HPDE6-E6E7 (cell line): ENCODE results near the gene LPP.

Experiments
- DNase-seq: peaks from one replicate; pipeline ENCODE4 v3.0.0; 2011; ENCODE audit warnings: missing footprints; ENCODE audit errors: extremely low spot score

LPP gene

DNA sequence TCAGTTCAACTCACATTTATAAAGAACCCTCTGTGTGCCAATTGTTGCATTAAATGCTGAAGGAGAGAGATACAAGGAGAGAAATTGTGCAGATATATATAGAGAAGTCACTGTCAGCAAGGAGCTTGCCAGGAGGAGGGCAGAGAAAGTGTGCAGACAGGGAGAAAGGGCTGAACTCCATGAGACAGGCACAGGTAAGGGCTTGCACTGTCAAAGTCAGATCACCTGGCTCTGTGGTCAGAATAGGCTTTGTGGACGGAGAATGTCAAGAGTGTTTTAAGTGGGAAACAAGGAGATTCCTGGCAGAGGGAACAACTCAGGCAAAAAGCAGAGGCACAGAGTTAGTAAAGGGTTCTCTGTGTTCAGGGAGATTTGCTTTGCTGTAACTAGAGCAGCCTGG lies 714.8 kb downstream of the LPP start:
- DNase-seq = no peak

DNA sequence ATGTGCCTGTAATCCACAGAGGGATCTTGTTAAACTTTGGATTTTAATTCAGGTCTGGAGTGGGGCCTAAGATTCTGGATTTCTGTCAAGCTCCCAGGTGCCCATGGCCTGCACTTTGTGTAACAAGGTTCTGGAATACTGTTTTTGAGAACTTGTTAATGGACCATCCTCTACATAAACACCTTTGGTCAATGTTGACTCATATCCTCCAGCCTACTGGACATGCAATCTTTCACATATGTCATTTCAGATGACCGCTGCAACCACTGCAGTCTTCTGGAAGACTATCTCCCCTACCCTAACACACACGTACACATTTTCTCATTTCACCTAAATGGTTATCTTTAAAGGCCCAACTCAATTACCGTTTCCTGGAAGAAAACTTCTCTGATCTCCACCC lies 715.7 kb downstream of the LPP start:
- DNase-seq = no peak

DNA sequence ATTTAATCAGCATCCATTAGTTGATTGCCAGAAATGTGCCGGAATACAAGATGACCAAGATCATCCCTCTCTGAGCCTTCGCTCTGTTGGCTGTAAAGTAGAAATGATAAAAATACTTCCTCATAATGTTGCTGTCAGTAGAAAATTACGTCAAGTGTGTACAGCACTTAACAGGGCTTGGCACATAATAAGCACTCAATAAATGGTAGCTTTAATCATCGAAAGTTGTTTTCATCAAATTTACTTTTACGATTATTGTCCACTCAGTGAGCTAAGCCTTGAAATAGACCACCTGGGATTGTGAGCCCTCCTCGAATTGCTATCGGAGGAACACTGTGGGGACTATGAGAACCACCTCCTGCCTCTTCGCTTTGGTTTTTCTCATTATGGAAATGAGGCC lies 716.5 kb downstream of the LPP start:
- DNase-seq = no peak

DNA sequence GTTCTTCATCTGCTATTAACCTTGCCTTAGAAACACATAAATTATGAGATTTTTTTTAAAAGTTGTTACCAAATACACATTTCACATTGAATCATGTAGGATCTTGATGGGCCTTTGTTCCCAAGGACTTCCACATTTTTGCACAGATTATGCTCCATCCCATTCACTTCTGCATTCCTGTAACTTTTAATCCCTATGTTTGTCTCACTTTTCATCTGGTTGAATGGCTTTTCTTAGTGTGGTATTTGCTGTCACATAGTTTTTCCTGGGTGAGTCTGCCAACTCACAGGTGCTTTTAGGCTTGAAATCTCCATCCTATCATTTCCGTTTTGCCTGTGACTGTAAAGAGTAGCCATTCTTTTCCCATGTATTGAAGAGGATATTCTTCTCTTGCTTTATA lies 720.6 kb downstream of the LPP start:
- no peak for DNase-seq

DNA sequence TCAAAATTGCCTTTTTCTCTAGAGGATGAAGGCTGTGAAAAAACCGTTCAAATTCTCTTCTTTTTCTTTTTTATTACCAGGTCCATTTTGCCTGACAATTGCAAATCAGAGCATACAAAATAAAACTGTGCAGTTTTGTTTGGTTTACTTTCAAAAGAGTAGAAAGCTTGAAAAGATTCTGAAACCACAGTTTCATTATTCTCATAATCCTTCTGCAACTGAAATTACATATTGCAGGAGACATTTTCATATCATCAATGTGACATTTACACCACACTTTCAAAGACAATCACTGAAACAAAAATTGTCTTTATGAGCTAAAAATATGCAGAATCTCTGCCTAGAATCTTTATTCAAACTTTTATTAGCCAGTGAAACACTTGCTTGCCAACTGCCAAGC lies 721.5 kb downstream of the LPP start:
- no peak for DNase-seq

DNA sequence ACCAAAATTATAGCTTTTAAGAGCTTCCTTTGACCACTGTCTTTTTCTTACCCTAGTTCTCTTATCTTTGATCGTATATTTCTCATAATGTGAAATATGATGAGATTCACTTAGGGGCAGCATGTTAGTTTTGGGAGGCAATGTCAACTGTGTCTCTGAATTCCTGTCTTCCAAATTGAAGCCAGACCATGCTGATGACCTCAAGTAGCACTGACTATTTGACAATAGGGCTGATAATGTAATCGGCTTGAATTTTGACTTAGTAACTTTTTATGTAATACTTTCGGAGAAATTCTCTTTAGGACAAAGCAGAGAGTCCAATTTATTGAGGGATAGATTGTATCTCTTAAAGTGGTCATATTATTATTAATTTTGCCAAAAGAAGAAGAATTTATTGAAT lies 722.4 kb downstream of the LPP start:
- DNase-seq = no peak

DNA sequence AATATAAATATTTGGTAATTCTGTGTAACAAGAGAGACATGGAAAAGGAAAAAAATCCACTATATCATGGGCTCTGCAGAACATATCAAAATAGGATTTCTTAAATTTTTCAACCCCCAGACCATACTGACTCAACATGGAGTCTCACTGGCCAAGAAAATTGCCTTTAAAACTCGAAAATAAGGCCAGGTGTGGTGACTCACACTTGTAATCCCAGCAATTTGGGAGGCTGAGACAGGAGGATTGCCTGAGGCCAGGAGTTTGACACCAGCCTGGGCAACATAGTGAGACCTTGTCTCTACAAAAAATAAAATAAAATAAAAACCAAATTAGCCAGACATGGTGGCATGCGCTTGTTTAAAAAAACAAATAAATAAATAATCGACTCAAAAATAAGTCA lies 723.4 kb downstream of the LPP start:
- no peak for DNase-seq

DNA sequence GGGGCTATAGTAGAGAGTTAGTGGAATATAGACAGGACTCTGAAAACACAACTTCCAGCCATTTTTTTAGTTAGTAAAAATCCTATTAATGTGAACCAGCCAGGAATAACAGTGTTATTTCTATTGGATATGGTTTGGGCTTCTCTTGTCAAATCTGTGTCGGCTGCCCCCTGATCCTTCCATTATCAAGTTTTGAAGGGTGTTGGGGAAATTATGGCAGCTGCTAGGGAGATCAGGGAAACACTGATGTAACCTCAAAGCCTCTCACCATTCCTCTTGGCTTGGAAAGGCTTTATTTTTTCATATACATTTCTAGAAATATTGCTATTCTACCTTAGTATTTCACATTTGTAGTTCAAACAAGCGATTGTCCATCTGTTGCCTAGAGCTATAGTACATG lies 724.1 kb downstream of the LPP start:
- DNase-seq = no peak

DNA sequence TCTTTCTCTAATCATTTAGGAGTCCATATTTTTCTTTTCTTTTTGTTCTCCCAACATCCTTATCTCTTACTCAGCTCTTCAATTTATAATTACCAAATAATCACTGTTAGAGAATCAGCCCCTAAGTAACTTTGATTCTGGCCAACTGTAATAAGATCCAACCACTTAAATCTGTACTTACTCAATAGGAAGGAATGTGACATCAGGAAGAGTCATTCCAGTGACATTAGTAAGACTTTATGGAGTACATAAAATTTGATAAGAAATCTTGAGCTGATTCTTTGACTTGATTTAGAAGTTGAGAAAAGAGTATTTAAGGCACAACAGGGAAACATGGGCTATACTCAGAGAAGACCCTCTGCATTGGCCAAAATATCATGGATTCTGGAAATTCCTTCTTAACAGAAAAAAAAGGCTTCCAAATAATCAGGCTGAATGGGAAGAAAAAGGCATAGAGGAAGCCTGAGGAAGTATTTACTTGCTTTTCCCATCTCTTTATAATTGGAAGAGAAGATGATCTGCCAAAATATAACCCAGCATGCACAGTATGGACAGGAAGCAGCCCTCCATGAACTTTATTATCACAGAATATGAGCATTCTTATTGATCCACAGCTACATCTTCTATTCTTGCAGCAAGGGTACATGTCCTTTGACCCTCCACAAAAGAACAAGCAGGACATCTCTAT lies 728.1 kb downstream of the LPP start:
- DNase-seq = peak; percentile 27

DNA sequence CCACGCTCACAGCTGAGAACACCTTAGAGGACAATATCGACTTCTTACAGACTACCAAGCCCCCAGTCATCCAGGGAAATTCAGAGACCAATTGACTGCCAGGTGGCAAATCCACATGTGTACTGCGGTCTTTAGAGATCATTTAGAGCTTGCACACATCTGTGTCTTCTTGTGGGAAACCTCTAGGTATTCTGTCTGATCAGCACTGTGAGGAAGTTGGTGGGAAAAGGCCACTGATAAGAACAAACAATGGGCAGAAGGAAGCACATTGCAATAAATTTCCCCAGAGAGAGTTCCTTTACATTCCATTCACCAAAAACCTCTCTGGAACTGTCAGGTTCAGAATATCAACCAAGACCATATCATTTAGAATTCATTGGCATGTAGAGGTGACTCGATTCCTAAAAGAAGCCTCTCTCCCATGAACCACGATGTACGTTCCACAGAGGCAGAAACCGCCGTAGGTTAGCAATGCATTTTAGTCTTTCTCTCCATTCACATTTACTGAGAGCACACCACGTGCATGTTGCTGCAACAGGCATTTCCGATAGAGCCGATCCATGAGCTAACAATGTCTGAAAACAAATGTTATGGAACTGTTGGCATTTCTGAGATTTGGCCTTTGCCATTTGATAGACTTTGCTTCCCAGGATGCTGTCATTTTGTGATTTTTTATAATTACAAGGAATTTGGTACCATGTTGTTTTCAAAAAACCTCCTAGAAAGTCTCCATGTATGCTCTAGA lies 730.5 kb downstream of the LPP start:
- DNase-seq = no peak

DNA sequence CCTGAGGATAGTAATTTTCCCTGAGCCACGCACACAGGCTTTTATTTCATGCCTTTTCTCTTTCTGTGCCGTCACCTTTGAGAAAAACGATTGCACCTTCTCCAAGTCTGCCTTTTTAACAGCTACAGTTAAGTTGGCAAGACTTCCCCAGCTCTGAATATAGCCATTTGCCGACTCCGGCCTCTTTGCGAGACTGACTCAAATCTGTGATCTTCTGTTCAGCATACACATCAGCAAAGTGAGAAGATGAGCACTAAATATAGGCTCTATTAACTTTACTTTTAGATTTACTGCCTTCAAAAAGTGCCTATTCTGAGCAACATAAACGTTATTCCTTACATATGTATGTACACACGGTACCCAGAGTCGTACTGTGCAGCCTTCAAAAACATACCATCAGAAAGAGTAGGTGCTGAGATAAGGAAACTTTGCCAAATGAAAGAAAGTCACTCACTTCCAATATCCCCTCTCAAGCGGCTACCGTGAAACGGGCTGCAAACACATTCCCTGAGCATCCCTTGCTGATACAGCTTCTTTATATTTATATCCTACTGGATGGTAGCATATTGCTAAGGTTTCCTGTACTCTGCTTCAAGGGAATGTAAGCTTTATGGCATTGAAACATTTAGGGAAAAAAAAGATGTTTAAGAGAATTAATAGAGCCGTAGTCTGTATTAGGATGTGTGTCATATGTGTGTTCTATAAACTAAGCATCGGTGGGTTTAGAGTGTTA lies 734.5 kb downstream of the LPP start:
- no peak for DNase-seq

DNA sequence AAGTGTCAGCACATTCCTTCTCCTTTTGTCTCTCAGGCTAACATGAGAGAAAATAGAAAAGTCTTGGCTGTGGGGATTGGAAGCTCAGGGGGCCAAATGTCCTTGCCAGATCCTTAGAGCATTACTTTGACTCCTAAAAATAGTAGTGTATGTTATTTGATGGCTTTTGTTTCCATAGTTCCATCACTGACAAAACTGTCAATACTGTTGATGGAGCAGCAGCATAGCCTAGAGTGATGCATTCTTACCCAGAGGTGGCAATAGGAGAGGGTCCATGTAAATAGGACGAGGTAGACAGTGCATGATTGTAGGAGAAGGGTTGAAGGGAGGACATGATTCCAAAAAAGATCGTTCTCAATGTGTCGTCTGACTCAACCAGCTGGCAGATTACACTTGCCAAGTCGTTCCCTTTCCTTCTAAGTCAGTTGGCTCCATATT lies 735.1 kb downstream of the LPP start:
- no peak for DNase-seq

DNA sequence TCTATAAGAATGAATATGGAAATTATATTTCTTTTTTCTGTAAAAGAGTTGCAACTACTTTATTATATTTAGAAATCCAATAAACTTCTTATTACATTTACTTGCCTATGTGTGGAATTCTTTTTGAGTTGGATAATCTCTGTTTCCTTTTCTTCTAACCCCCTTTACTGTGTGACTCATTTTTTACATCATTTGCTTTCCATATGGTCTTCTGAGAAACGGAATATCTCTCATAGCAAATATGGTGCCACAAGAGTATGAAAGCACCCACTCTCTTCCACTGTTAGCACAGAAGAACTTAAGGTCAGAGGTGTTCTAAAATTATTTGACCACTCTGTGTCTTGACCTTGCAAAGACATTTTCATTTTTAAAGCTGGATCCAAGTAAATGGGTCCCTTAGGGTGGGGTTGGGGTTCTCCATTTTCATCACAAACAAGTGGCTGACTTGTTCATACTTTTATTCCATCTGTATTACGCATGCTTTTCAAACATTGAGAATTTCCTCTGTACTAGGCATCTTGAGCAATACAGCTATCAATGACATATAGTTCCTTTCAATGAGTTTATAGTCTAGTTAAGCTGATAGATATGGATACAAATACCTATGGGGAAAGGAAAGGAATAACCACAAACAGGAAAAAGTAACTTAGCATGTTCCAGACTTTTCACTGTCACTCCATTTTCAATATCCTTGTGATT lies 736.8 kb downstream of the LPP start:
- no peak for DNase-seq

DNA sequence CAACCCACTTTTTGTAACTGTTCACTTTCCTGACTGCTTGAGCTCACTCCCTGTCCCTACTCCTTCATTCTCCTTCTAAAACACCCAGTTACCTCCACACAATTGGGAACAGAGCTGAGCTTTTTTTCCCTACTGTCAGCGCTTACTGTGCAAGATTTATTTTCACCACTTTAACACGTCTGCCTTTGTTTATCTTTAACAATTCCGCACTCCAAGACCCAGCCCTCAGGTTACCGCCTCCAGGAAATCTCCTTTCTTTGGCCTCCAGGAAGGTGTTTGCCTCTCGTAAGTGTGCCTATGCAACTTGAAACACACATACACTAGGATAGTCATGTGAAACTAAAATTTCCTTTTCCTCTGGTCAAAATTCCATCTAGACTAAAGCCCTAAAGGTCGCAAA lies 745.9 kb downstream of the LPP start:
- DNase-seq = no peak

DNA sequence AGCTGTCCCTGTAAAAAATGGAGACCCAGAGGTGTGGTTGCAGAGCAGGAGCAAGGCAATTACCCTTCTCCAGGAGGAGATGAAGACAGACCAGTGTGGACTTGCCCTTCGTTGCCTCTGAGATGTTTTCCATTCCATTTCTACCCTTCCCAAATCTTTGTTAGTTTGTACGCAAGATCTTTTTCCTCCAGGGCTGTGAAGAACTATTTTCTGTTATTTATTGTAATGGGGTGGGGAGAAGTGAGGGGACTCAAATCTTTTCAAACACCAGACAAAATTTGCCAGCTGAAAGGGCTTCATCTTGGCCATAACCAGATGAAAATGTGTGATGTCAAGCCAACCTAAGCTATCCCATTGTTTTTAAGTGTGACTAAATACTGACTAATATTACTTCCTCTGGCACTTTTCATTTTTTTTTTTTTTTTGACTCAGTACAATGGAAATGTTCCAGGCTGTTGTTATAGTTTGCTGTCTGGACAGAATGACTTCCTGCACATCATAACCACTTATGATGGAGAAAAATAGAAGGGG lies 746.5 kb downstream of the LPP start:
- peak; percentile 75 for DNase-seq

DNA sequence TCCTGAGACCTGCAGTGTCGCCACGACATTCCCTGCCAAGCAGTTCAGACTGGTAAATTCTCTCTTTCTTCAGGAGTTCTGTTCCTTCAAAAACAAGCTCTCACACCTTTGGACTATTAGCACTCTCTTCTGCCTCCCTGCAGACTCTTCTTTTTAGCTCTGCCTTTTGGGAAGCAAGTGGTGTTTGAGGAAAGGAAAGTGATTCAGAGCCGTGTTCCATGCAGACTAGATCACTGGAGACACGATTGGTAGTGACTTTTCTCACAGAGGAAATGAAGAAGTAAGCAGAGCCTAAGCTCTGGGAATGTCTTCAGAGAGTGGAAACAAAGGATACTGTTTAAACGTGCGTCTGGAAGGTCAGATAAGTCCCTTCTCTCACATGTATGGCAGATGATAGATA lies 747.2 kb downstream of the LPP start:
- no peak for DNase-seq

DNA sequence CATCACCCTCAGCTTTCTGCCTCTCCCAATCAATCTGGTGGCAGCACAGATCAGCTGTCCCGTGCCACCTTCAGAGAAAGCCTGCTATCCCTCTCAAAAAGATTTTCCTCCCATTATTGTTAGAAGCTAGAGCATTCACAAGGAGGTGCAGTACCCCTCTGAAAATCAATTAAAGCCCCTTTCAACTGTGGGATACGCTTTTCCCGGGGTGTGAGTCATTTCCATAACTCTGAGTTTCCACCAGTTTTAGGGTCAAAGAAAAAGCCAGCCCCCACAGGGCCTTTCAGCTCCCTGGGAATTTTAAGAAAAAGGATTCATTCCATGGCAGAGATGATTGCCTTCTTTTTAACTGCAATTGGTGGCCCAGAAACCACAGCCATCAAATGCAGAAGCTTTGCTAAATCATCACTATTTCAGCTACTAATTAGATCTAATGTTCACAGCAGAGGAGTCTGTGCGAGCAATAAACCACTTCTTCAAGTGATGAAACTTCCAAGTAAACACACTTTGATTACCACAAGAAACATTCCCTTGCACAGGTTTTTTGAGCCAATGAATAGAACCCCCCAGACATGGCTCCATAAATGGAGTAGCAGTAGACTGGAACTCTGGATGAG lies 747.8 kb downstream of the LPP start:
- no peak for DNase-seq

DNA sequence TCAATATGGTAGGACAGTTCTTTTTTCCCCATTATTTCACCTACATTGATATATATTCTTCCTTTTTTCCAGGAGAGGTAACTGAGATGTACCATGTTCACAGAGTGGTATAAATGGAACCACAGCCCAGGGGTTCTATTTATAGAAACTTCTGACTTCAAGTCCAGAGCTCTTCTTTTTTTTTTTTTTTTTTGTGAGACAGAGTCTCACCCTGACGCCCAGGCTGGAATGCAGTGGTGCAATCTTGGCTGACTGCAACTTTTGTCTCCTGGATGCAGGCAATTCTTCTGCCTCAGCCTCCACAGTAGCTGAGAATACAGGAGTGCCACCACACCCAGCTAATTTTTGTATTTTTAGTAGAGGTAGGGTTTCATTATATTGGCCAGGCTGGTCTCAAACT lies 750.7 kb downstream of the LPP start:
- DNase-seq = no peak

DNA sequence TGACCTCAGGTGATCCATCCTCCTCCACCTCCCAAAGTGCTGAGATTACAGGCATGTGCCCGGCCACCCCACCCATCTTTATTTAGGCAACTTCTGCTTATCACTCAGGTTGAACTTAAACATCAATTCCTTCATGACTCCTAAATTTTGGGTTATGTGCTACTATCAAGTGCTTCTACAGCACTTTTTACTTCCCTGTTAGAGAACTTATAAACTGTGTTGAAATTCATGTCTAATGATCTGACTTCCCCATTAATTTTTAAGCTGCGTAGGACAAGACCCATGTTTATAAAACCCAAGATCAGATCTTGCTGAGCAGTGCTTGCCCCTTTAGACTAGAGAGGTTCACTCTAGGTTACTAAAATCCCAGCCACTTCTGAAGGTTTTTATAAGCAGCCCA lies 751.6 kb downstream of the LPP start:
- no peak for DNase-seq

DNA sequence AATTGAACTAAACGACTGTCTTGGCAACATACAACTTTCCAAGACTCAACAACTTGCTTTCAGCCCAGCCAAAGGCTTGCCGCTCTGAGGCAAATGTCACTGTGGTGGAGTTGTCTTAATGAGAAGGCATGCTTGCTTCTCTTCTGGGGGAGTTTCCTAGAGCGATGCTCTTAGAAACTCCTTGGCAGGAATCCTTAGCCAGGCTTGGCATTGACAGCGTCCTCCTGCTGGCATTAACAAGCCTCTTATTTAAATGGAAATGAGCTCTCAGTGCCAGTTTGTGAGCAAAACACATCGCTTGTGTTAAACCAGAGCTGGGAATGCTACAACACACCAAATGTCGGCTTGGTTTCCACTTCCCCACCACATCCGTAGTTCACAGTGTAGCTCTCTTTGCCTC lies 752.3 kb downstream of the LPP start:
- DNase-seq = no peak

DNA sequence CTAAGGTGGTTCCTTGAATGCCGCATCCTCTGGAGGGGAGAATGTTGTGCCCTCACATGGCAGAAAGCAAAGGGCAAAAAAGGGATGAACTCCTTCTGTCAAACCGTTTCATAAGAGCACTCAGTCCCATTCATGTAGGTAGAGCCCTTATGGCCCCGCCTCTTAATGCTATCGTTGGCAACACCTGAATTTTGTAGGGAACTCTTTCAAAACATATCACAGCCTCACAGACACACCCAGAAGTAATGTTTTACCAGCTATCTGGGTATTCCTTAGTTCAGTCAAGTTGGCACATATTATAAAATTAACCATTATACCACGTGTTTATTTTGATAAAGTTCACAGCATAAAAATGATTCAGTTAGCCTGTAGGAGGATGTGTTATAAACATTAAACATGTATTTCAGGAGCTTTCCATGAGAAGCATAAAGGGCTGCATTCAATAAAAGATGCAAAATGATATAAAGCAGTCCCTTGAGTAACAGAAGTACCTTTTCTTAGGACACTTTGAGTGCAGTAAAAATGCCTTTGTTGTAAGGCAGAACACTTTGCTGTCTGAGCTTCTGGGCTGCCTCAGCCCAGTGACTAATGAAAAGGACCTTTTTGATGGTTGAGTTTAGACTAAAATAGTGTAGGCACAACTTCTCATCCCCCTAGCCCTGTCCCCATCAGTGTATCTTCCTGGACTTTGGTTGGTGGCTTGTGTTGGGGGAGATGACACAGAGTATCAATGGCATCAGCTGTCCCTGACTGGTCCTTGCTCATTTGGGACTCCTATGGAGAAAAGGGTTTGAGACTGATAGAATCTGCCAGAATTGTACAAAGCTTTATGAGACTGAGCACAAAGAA lies 754.3 kb downstream of the LPP start:
- no peak for DNase-seq
